GM12892 (cell line): ENCODE results near the gene ISLR2.

ENCODE experiments used
- DNase-seq: peaks from one replicate; pipeline ENCODE4 v3.0.0; 2011; ENCODE audit not compliant: insufficient read length
- FAIRE-seq: peaks from 2 replicates; lab custom pipeline; 2011; peaks lifted over from hg19 to GRCh38; lab: Jason Lieb, UNC
- POLR2A ChIP-seq: IDR thresholded peaks from 2 replicates; pipeline ENCODE4 v1.6.1; 2011; ENCODE audit warnings: low read depth, low read length, control low read depth
- POLR2AphosphoS5 ChIP-seq: IDR thresholded peaks from 2 replicates; pipeline ENCODE4 v1.6.1; 2011; ENCODE audit warnings: low read depth, low read length, control low read depth
- TAF1 ChIP-seq: IDR thresholded peaks from 2 replicates; pipeline ENCODE4 v1.6.1; 2011; ENCODE audit warnings: low read depth, mild to moderate bottlenecking, control low read depth, low read length, borderline replicate concordance

Gene ISLR2

GRCh38 chr15:74167891-74168331 lies 37.5 kb downstream of the ISLR2 start:
- FAIRE-seq (peak; percentile 24), DNase-seq (no peak)
- TF ChIP-seq POLR2AphosphoS5 (no peak), TAF1 (no peak), POLR2A (no peak)

GRCh38 chr15:74168711-74169126 lies 38.3 kb downstream of the ISLR2 start:
- TF ChIP-seq TAF1 (no peak), POLR2A (no peak), POLR2AphosphoS5 (no peak)
- DNase-seq: no peak
- no peak for FAIRE-seq

- FAIRE-seq (no peak), DNase-seq (no peak)
- TF ChIP-seq POLR2A: no peak
- TF ChIP-seq TAF1: no peak
- no peak for TF ChIP-seq POLR2AphosphoS5
Observed at GRCh38 chr15:74170071-74170844, 39.9 kb downstream of the ISLR2 start.

GRCh38 chr15:74170875-74171578 lies 40.6 kb downstream of the ISLR2 start:
- no peak for FAIRE-seq
- TF ChIP-seq TAF1: no peak
- no peak for TF ChIP-seq POLR2AphosphoS5
- no peak for TF ChIP-seq POLR2A
- no peak for DNase-seq

GRCh38 chr15:74171965-74172541 lies 41.7 kb downstream of the ISLR2 start:
- TF ChIP-seq POLR2A (no peak), POLR2AphosphoS5 (no peak), TAF1 (no peak)
- DNase-seq: no peak
- FAIRE-seq: no peak

- DNase-seq (no peak), FAIRE-seq (peak; percentile 79)
- TF ChIP-seq POLR2AphosphoS5 (no peak), TAF1 (no peak), POLR2A (no peak)
Observed at GRCh38 chr15:74172701-74173379, 42.5 kb downstream of the ISLR2 start.

GRCh38 chr15:74173380-74174218 lies 43.2 kb downstream of the ISLR2 start, which contains the start of gene ISLR:
Gene ISLR, plus strand, starts transcription at chr15:74173710. Its CDS starts 1,149 bp downstream, at chr15:74174859.
- FAIRE-seq (no peak), DNase-seq (no peak)
- TF ChIP-seq POLR2A (no peak), TAF1 (no peak), POLR2AphosphoS5 (no peak)

- no peak for TF ChIP-seq TAF1
- TF ChIP-seq POLR2A: no peak
- TF ChIP-seq POLR2AphosphoS5: no peak
- FAIRE-seq: no peak
- DNase-seq: no peak
Observed at GRCh38 chr15:74174219-74174957, 44.0 kb downstream of the ISLR2 start.

GRCh38 chr15:74174958-74175253 lies 44.5 kb downstream of the ISLR2 start:
- no peak for DNase-seq
- TF ChIP-seq POLR2A: no peak
- no peak for TF ChIP-seq POLR2AphosphoS5
- no peak for TF ChIP-seq TAF1
- no peak for FAIRE-seq
